Epithelial cell of proximal tubule (primary cell): ENCODE results near the gene GPR37L1. TPM values are rescaled to one million over a fixed set of nuclear protein-coding genes. Genes with fewer than 3 reads are reported as not detected.
"Not testable (repeated sequence)": the region's sequence is repeated elsewhere in the genome, so short reads cannot be mapped to it uniquely, and the experiment has no call there.

ENCODE experiments used
- DNase-seq: peaks from one replicate; pipeline ENCODE4 v3.0.0-alpha.2; 2011; ENCODE audit warnings: low read depth
- H3K4me3 ChIP-seq: 2 replicates; pipeline ENCODE4 v1.5.1; 2011; ENCODE audit warnings: low read depth, mild to moderate bottlenecking, low read length
- CTCF ChIP-seq: conservative IDR thresholded peaks from 2 replicates; pipeline ENCODE4 v1.5.1; 2012; ENCODE audit warnings: low read depth, mild to moderate bottlenecking, low read length
- total RNA-seq: library from RNA; depleted of rRNA; stranded (reverse); fragments of >200 nt; gene quantifications from 2 replicates; pipeline ENCODE4 v1.2.3, GENCODE V29; 2015

GPR37L1 gene
- total RNA-seq, 1 donor from 2014 or later = 0.06 TPM

- TF ChIP-seq CTCF = no peak
- H3K4me3 ChIP-seq = no peak overlapping the region
Observed at GRCh38 chr1:202165267-202165941, 42.7 kb downstream of the GPR37L1 start.

DNA sequence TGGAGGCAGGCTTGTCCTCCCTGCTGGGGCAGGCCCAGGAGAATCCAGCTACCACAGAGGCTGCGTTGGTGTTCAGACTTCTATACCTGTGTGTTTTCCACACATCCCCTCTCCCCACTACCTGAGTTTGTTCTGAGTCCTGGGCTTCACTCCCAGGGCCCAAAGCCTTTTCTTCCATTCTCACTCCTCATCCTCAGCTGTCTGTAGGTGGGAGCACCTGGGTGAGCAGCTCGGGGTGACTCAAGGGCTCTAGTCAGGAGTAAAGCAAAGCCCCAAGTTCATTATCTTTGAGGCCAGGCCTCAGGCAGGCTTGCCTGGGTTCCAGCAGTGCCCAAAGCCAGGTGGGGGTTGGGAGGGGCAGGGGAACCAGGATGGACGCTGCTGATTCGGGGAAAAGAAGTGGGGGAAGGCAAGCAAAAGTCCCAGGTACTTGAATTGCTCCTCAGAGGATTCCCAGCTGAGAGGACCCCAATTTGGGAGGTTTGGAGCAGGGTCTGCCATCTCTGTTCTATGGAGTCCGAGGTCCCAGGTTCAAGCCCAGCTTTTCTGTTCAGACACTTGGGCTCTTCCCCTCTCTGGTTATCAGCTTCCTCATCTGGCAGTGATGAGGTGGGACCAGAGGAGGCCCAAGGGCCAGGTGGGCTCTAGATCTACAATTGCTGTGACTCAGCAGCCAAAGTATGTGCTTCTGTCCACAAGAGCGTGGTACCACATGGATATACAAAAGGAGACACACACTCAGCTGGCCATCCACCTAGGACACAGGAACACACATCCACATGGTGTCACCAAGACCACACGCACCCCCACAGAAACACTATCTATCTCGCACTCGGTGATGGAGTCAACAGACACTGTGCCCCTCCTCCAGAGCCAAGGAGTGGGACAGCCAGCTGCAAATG, 43.5 kb downstream of the GPR37L1 start:
- no peak for DNase-seq
- no peak overlapping the region for H3K4me3 ChIP-seq
- no peak for TF ChIP-seq CTCF

More at GRCh38 chr1:202165267-202165941, 42.7 kb downstream of the GPR37L1 start:
- no peak for DNase-seq

DNA sequence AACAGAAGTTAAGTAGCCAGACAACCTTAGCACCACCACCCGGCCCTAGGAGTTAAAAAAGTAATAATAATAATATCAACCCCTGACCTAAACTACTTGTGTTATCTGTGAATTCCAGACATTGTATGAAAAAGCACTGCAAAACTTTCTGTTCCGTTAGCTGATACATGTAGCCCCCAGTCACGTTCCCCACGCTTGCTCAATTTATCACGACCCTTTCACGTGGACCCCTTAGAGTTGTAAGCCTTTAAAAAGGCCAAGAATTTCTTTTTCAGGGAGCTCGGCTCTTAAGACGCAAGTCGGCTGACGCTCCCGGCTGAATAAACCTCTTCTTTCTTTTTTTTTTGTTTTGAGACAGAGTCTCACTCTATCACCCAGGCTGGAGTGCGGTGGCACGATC, 44.3 kb downstream of the GPR37L1 start:
- H3K4me3 ChIP-seq, DNase-seq: not testable (repeated sequence)

GRCh38 chr1:202167708-202168415, 45.1 kb downstream of the GPR37L1 start:
- no peak overlapping the region for H3K4me3 ChIP-seq
- TF ChIP-seq CTCF = no peak
- no peak for DNase-seq

DNA sequence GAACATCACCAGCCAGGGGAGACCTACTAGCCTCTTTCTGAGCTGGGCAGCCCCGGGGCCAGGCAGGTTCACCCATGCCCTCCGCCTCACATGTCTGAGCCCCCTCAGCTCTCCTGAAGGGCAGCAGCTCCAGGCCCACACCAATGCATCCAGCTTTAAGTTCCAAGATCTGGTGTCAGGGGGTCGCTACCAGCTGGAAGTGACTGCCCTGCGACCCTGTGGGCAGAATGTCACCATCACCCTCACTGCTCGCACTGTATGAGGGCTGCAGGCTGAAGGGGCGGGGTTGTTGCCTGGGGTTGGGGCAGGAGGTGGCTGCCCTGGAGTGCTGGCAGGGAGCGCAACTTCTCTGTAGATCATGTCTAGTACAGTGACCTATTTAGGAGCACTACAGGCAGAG, 46.1 kb downstream of the GPR37L1 start:
- no peak for DNase-seq
- H3K4me3 ChIP-seq = no peak overlapping the region
- TF ChIP-seq CTCF = no peak

- DNase-seq = no peak
- H3K4me3 ChIP-seq = no peak overlapping the region
Observed at GRCh38 chr1:202170726-202171125, 48.0 kb downstream of the GPR37L1 start.

More at GRCh38 chr1:202170726-202171125, 48.0 kb downstream of the GPR37L1 start:
- no peak for TF ChIP-seq CTCF
